Hematopoietic multipotent progenitor cell treated with erythropoietin and hydrocortisone succinate and interleukin-3 and kit ligand, for 8 days (in vitro differentiated cells): ENCODE measurements around the gene OGDH.
"Not testable (repeated sequence)": the region's sequence is repeated elsewhere in the genome, so short reads cannot be mapped to it uniquely, and the experiment has no call there.

Experiments used
- DNase-seq: peaks from one replicate; pipeline ENCODE4 v3.0.0-alpha.2; 2015

The OGDH gene

DNA sequence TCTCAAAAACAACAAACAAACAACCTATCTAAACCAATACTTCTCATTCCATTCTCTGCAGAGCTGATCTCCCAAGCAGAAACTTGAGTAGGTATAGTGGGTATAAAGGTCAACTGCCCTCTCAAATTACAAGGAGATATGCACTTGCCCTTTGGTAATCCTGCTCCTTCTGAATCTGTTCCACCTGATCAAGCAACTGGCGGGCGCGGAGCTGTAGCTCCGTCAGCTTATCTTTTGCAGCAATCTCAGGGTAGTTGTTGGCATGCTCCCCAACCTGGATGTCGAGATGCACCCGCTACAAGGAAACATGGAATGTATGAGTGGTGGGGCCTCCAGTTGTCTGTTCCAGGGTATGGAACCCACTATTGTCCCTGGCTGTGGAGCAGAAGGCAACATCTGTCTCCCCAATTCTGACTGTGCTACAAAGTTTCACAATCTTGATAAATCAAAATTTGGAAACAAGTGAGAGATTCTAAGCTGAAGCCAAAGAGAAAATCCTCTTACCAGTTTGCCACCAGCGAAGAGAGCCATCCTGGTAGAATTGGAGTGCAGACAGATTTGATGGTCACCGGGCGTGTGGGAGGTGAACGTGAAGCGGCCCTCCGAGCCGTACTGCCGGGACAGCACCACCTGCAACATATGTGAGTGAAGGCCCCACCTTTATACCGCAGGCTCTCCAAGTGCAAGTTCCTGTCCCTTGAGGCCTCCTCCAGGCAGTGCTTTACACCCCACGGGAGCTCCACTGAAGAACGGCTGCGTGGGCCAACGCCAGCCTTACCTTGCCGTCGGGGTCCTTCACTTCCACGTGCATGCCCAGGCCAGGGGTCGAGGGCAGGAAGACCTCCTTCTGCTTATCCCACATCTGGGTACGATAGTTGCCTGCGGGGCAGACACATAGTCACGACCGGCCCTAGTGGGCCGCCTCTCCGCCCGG is 25.2 kb upstream of the OGDH start:
- DNase-seq: peak; percentile 43

DNA sequence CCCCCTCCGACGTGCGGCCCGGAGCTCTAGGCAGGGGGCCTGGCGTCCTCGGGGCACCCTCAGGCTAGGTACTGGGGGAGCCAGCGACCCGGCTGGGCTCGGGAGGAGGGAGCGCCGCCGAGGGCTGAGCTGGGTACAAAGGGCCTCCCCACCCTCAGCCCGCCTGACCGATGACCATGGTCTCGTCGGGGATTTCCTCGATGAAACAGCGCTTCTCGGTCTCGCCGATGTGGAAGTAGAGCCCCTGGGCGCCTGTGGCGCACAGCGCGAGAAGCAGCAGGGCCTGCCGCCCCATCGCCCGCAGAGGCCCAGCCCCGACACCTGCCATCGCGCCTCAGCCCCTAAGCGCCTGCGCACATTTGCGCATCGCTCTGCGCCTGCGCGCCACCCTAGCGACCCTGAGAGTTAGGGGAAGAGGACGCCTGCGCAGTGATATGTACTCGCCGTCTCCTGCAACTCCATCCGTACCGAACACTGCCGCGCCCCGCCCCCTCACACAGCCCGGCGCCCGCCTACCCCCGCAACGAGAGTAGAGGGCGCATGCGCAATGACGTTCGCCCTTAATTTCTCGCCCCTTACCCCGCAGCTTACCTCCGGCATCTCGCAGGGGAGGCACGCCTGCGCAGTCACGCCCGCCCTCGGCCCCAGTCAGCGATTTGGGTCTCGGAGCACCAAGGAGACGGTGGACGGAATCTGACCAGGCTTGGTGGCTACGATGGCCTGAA is 24.4 kb upstream of the OGDH start, which contains the start of gene TMED4:
TMED4 (minus strand) TSS at position 353 of the 725 bp plus-strand sequence; CDS start at position 328, 25 bp downstream.
- peak; percentile 98 for DNase-seq

- peak; percentile 42 for DNase-seq
Observed at GRCh38 chr7:44583146-44583865, 23.1 kb upstream of the OGDH start.

GRCh38 chr7:44587843-44588711 is 18.4 kb upstream of the OGDH start:
- DNase-seq: peak; percentile 81

GRCh38 chr7:44590910-44591309 is 15.5 kb upstream of the OGDH start:
- DNase-seq: no peak

DNA sequence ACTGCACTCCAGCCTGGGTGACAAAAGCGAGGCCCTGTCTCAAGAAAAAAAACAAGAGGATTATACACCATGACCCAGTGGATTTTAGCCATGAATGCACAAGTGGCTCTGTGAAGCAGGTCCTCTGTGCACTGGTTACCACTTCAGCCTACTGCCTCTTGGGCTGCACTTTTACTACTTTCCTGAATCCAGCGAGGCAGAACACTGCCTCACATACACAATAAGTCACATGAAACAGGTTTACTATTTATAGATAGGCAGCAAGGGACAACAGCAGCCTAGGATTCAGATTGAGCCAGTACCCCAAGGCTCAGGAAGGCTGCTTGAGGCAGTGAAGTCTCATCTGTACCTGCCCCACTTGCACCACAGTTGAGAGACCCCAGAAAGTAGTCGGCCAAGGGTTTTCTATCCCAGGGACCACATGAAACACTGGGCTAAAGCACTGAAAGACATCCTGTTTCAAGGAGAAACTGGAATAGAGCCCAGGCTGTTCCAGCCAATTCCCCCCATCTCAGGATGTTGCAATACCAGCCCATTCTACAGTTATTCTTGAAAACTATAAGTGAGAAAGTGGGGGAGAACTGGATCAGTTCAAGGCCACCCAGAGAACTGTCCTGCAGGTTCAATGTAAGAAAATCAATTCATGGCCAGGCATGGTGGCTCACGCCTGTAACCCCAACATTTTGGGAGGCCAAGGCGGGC is 10.3 kb upstream of the OGDH start:
- DNase-seq: no peak

DNA sequence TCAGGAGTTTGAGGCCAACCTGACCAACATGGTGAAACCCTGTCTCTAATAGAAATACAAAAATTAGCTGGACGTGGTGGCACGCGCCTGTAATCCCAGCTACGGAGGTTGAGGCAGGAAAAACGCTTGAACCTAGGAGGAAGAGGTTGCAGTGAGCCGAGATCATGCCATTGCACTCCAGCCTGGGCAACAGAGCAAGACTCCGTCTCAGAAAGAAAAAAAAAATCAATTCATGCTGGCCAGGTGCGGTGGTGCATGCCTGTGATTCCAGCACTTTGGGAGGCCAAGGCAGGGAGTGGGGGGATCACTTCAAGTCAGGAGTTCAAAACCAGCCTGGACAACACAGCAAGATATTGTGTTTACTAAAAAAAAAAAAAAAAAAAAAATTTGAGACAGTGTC is 9.2 kb upstream of the OGDH start:
- not testable (repeated sequence) for DNase-seq

DNA sequence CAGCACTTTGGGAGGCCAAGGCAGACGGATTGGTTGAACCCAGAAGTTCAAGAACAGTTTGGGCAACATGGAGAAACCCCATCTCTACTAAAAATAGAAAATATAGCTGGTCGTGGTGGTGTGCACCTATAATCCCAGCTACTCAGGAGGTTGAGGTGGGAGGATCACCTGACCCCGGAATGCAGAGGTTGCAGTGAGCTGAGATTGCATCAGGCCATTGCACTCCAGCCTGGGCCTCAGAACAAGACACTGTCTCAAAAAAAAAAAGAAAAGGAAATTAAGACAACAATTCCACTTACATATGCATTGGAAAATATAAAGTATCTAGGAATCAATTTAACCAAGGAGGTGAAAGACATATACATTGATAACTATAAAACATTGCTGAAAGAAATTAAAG is 7.2 kb upstream of the OGDH start:
- DNase-seq: no peak

DNA sequence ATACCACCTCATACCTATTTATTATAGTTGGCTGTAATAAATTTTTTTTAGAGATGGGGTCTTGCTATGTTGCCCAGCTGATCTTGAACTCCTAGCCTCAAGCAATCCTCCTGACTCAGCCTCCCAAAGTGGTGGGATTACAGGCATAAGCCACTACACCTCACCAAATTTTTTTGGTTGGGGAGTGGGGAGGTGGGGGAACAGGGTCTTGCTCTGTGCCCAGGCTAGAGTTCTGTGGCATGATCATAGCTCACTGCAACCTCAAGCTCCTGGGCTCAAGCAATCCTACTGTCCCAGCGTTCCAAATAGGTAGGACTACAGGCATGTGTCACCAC is 3.9 kb upstream of the OGDH start:
- no peak for DNase-seq

DNA sequence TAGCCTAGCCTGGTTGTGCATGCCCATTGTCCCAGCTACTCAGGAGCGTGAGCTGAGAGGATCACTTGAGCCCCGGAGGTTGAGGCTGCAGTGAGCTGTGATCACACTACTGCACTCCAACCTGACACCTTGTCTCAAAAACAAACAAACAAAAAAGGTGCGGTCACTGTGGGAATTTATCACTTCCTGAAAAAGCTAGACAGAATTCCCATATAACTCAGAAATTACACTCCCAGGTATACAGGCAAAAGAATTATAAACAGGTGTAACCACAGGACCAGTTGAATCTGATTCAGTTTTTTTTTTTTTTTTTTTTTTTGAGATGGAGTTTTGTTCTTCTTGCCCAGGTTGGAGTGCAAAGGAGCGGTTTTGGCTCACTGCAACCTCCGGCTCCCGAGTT is 3.2 kb upstream of the OGDH start:
- DNase-seq: no peak

DNA sequence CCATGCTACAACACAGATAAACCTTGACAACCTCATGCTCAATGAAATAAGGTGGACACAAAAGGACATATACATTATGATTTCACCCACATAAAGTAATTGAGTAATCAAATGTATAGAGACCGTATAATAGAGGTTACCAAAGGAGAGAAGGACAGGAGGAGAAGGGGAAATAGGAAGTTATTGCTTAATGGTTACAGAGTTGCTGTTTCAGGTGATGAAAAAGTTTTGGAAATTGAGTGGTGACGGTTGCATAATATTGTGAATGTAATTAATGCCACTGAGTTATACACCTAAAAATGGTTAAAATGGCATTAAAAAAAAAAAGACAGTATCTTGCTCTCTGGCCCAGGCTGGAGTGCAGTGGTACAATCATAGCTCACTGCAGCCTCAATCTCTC is 1.5 kb upstream of the OGDH start:
- DNase-seq: no peak

- no peak for DNase-seq
Observed at GRCh38 chr7:44607141-44608068, 978 bp downstream of the OGDH start.

GRCh38 chr7:44608916-44609648 is 2.7 kb downstream of the OGDH start:
- no peak for DNase-seq

GRCh38 chr7:44609829-44610228 is 3.4 kb downstream of the OGDH start:
- no peak for DNase-seq

- DNase-seq: no peak
Observed at GRCh38 chr7:44615149-44615611, 8.8 kb downstream of the OGDH start.

- DNase-seq: no peak
Observed at GRCh38 chr7:44615793-44616192, 9.4 kb downstream of the OGDH start.

DNA sequence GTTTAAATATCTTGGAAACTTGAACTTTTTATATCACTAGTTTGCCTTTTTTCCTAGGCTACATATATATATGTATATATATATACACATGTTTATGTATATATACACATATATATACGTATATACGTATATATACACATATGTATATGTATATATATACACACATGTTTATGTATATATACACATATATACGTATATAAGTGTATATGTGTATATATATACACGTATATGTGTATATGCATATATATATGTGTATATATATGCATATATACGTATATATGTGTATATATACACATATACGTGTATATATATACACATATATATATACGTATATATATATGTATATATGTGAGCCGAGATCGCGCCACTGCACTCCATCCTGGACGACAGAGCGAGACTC is 10.1 kb downstream of the OGDH start:
- DNase-seq: no peak

DNA sequence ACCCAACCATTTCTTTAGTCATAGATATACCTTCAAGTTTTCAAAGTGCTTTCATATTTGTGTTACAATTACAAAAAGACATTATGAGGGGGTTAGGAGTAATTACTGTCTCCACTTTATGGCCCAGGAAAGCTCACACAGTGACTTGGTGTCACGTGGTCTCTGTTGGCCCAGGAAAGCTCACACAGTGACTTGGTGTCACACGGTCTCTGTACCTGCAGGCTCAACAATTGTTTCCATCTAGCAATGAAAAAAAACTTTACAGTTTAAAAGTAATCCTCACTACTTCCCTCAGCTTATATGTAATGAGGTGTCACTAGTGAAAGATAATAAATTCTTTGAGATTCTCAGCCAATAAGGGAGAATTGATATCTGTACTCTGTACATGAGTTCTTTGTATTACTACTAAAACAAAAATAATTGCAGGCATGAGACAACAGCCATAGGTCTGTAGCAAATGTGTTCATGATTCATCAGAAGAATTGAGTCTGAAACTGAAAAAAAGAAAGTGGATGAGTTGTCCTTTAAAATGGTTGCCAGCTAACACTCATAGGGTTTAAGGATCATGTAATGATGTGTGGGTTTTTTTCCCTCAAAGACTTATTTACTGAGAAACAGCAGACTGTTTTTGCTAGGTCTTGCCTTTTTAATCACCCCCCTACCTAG is 10.9 kb downstream of the OGDH start:
- DNase-seq: no peak

GRCh38 chr7:44618045-44618444 is 11.6 kb downstream of the OGDH start:
- DNase-seq: no peak
